ENCODE data around the gene TOP2A.

Gene TOP2A

GRCh38 chr17:40358323-40359038 is 59.2 kb downstream of the TOP2A start:
- Histone ChIP-seq H3K36me3 (ENCODE audit: control insufficient read depth, insufficient read depth, low read length) (no peaks in the 10 kb centered on the region), H3K18ac (ENCODE audit: low read length) (no peak overlapping the region), H2BK15ac (replicated peaks; ENCODE audit: low read depth) (no peak overlapping the region), H3K4me3 (ENCODE audit: low read length) (no peak overlapping the region), H3K23ac (ENCODE audit: low read length) (no peak overlapping the region), H3K27me3 (ENCODE audit: insufficient read depth, low read length, poor library complexity) (no peaks in the 10 kb centered on the region), H3K4me1 (ENCODE audit: control insufficient read depth, low read depth, low read length) (no peaks in the 10 kb centered on the region), H2AK5ac (ENCODE audit: low read length) (no peak overlapping the region), H3K79me1 (ENCODE audit: low read length) (no peaks in the 10 kb centered on the region), H3K4ac (ENCODE audit: low read depth, low read length) (no peak overlapping the region), H3K56ac (ENCODE audit: low read length) (no peak overlapping the region), H3K27ac (ENCODE audit: low read depth, low read length) (no peak overlapping the region), H4K5ac (ENCODE audit: low read length) (no peak overlapping the region), H2BK5ac (ENCODE audit: low read length) (no peak overlapping the region), H2BK120ac (ENCODE audit: low read depth, low read length) (no peak overlapping the region), H3K79me2 (ENCODE audit: control insufficient read depth, insufficient read depth, low read length) (no peaks in the 10 kb centered on the region), H3K9ac (ENCODE audit: low read length) (no peak overlapping the region), H3K4me2 (ENCODE audit: low read length) (no peak overlapping the region), H4K8ac (ENCODE audit: low read depth, low read length) (no peak overlapping the region)
- DNase-seq: peak; percentile 85
- WGBS (ENCODE audit: extremely low coverage, insufficient coverage, low lambda C conversion rate): no CpG with 5 or more reads among the region's 17 CpGs

- Histone ChIP-seq H4K5ac (ENCODE audit: low read length) (no peak overlapping the region), H3K36me3 (ENCODE audit: control insufficient read depth, insufficient read depth, low read length) (peaks cover 3% of the 10 kb centered on the region), H3K56ac (ENCODE audit: low read length) (no peak overlapping the region), H3K27me3 (ENCODE audit: insufficient read depth, low read length, poor library complexity) (no peaks in the 10 kb centered on the region), H3K79me1 (ENCODE audit: low read length) (no peaks in the 10 kb centered on the region), H2BK5ac (ENCODE audit: low read length) (no peak overlapping the region), H3K4ac (ENCODE audit: low read depth, low read length) (no peak overlapping the region), H3K18ac (ENCODE audit: low read length) (no peak overlapping the region), H4K8ac (ENCODE audit: low read depth, low read length) (no peak overlapping the region), H3K79me2 (ENCODE audit: control insufficient read depth, insufficient read depth, low read length) (no peaks in the 10 kb centered on the region), H3K4me1 (ENCODE audit: control insufficient read depth, low read depth, low read length) (peaks cover 3% of the 10 kb centered on the region), H3K23ac (ENCODE audit: low read length) (no peak overlapping the region), H3K4me2 (ENCODE audit: low read length) (no peak overlapping the region), H2BK120ac (ENCODE audit: low read depth, low read length) (no peak overlapping the region), H2BK15ac (replicated peaks; ENCODE audit: low read depth) (no peak overlapping the region), H3K27ac (ENCODE audit: low read depth, low read length) (no peak overlapping the region), H3K4me3 (ENCODE audit: low read length) (no peak overlapping the region), H3K9ac (ENCODE audit: low read length) (no peak overlapping the region), H2AK5ac (ENCODE audit: low read length) (no peak overlapping the region)
- WGBS (ENCODE audit: extremely low coverage, insufficient coverage, low lambda C conversion rate): no CpG with 5 or more reads among the region's 19 CpGs
- DNase-seq: no peak
Observed at GRCh38 chr17:40356990-40357881, 60.5 kb downstream of the TOP2A start.

GRCh38 chr17:40355804-40356758 is 61.6 kb downstream of the TOP2A start:
- peaks cover 5% of the 10 kb centered on the region for H3K79me1 ChIP-seq (ENCODE audit: low read length)
- DNase-seq: no peak

GRCh38 chr17:40355123-40355803 is 62.4 kb downstream of the TOP2A start:
- no peak overlapping the region for H3K18ac ChIP-seq (ENCODE audit: low read length)
- H3K56ac ChIP-seq (ENCODE audit: low read length): no peak overlapping the region
- H4K5ac ChIP-seq (ENCODE audit: low read length): no peak overlapping the region
- H4K8ac ChIP-seq (ENCODE audit: low read depth, low read length): no peak overlapping the region
- H3K27ac ChIP-seq (ENCODE audit: low read depth, low read length): no peak overlapping the region
- H3K4me1 ChIP-seq (ENCODE audit: control insufficient read depth, low read depth, low read length): peaks cover 11% of the 10 kb centered on the region
- no peak overlapping the region for H3K4me2 ChIP-seq (ENCODE audit: low read length)
- no peaks in the 10 kb centered on the region for H3K27me3 ChIP-seq (ENCODE audit: insufficient read depth, low read length, poor library complexity)
- no peak overlapping the region for H2AK5ac ChIP-seq (ENCODE audit: low read length)
- H3K79me2 ChIP-seq (ENCODE audit: control insufficient read depth, insufficient read depth, low read length): peaks cover 4% of the 10 kb centered on the region
- H3K36me3 ChIP-seq (ENCODE audit: control insufficient read depth, insufficient read depth, low read length): peaks cover 4% of the 10 kb centered on the region
- H3K79me1 ChIP-seq (ENCODE audit: low read length): peaks cover 8% of the 10 kb centered on the region
- no peak overlapping the region for H3K23ac ChIP-seq (ENCODE audit: low read length)
- H3K9ac ChIP-seq (ENCODE audit: low read length): no peak overlapping the region
- H3K4me3 ChIP-seq (ENCODE audit: low read length): no peak overlapping the region
- WGBS (ENCODE audit: extremely low coverage, insufficient coverage, low lambda C conversion rate): no CpG with 5 or more reads among the region's 29 CpGs
- H2BK15ac ChIP-seq (replicated peaks; ENCODE audit: low read depth): no peak overlapping the region
- H3K4ac ChIP-seq (ENCODE audit: low read depth, low read length): no peak overlapping the region
- peak; percentile 79 for DNase-seq
- H2BK5ac ChIP-seq (ENCODE audit: low read length): no peak overlapping the region
- no peak overlapping the region for H2BK120ac ChIP-seq (ENCODE audit: low read depth, low read length)

More at GRCh38 chr17:40355804-40356758, 61.6 kb downstream of the TOP2A start:
- no CpG with 5 or more reads among the region's 33 CpGs for WGBS (ENCODE audit: extremely low coverage, insufficient coverage, low lambda C conversion rate)
- H3K18ac ChIP-seq (ENCODE audit: low read length): no peak overlapping the region
- H3K23ac ChIP-seq (ENCODE audit: low read length): no peak overlapping the region
- H3K36me3 ChIP-seq (ENCODE audit: control insufficient read depth, insufficient read depth, low read length): peaks cover 4% of the 10 kb centered on the region
- H3K4me2 ChIP-seq (ENCODE audit: low read length): no peak overlapping the region
- no peak overlapping the region for H2BK120ac ChIP-seq (ENCODE audit: low read depth, low read length)
- no peak overlapping the region for H3K56ac ChIP-seq (ENCODE audit: low read length)
- no peak overlapping the region for H2BK5ac ChIP-seq (ENCODE audit: low read length)
- H3K79me2 ChIP-seq (ENCODE audit: control insufficient read depth, insufficient read depth, low read length): no peaks in the 10 kb centered on the region
- no peak overlapping the region for H3K4me3 ChIP-seq (ENCODE audit: low read length)
- H4K5ac ChIP-seq (ENCODE audit: low read length): no peak overlapping the region
- H3K27me3 ChIP-seq (ENCODE audit: insufficient read depth, low read length, poor library complexity): no peaks in the 10 kb centered on the region
- H3K9ac ChIP-seq (ENCODE audit: low read length): no peak overlapping the region
- H3K4me1 ChIP-seq (ENCODE audit: control insufficient read depth, low read depth, low read length): peaks cover 5% of the 10 kb centered on the region
- H2AK5ac ChIP-seq (ENCODE audit: low read length): no peak overlapping the region
- H3K27ac ChIP-seq (ENCODE audit: low read depth, low read length): no peak overlapping the region
- H4K8ac ChIP-seq (ENCODE audit: low read depth, low read length): no peak overlapping the region
- no peak overlapping the region for H2BK15ac ChIP-seq (replicated peaks; ENCODE audit: low read depth)
- H3K4ac ChIP-seq (ENCODE audit: low read depth, low read length): no peak overlapping the region
